ENCODE results near the gene RHAG. TPM values are rescaled to one million over a fixed set of nuclear protein-coding genes. Genes with fewer than 3 reads are reported as not detected.

Gene RHAG
- total and polyA plus RNA-seq, 4 donors, result 0.03 to 5.7 (median 0.31) TPM; not detected in 1

- Histone ChIP-seq H3K27ac (ENCODE audit: low read depth in 1 of 2, low read length in 1 of 2) (no peak overlapping the region), H3K27me3 (ENCODE audit: control insufficient read depth in 3 of 3, insufficient read depth in 3 of 3, low read length in 2 of 3) (no peaks in the 10 kb centered on the region), H3K4me1 (ENCODE audit: control insufficient read depth in 5 of 5, insufficient read depth in 5 of 5, low read length in 5 of 5) (peaks cover 0 to 14% (median 0%) of the 10 kb centered on the region in 5 donors), H3K9me3 (ENCODE audit: control insufficient read depth in 4 of 4, insufficient read depth in 3 of 4, low read length in 3 of 4) (no peaks in the 10 kb centered on the region), H3K9ac (ENCODE audit: insufficient read depth in 1 of 2, low read length in 2 of 2) (no peak overlapping the region), H3K36me3 (ENCODE audit: control insufficient read depth in 4 of 4, insufficient read depth in 4 of 4, low read length in 4 of 4) (no peaks in the 10 kb centered on the region), H3K4me3 (no peak overlapping the region)
- ATAC-seq (ENCODE audit: insufficient read depth, low FRiP score) (no peak), DNase-seq (no peak)
- TF ChIP-seq CTCF (IDR thresholded peaks at IDR 0.05; ENCODE audit: control extremely low read depth, extremely low read depth), result no peak
- 85 to 93% methylated on average over 5 of the region's 5 CpGs for WGBS, 2 donors
Observed at GRCh38 chr6:49635978-49636712, 494 bp downstream of the RHAG start.

- DNase-seq (no peak), ATAC-seq (ENCODE audit: insufficient read depth, low FRiP score) (no peak)
- Histone ChIP-seq H3K9ac (ENCODE audit: insufficient read depth in 1 of 2, low read length in 2 of 2) (no peak overlapping the region), H3K4me3 (no peak overlapping the region), H3K27me3 (ENCODE audit: control insufficient read depth in 3 of 3, insufficient read depth in 3 of 3, low read length in 2 of 3) (no peaks in the 10 kb centered on the region), H3K9me3 (ENCODE audit: control insufficient read depth in 4 of 4, insufficient read depth in 3 of 4, low read length in 3 of 4) (no peaks in the 10 kb centered on the region), H3K4me1 (ENCODE audit: control insufficient read depth in 5 of 5, insufficient read depth in 5 of 5, low read length in 5 of 5) (peaks cover 0 to 14% (median 0%) of the 10 kb centered on the region in 5 donors), H3K27ac (ENCODE audit: low read depth in 1 of 2, low read length in 1 of 2) (no peak overlapping the region), H3K36me3 (ENCODE audit: control insufficient read depth in 4 of 4, insufficient read depth in 4 of 4, low read length in 4 of 4) (no peaks in the 10 kb centered on the region)
- no peak for TF ChIP-seq CTCF (IDR thresholded peaks at IDR 0.05; ENCODE audit: control extremely low read depth, extremely low read depth)
Observed at GRCh38 chr6:49635480-49635879, 1.2 kb downstream of the RHAG start.

- Histone ChIP-seq H3K27ac (ENCODE audit: low read depth in 1 of 2, low read length in 1 of 2) (no peak overlapping the region), H3K27me3 (ENCODE audit: control insufficient read depth in 3 of 3, insufficient read depth in 3 of 3, low read length in 2 of 3) (no peaks in the 10 kb centered on the region), H3K36me3 (ENCODE audit: control insufficient read depth in 4 of 4, insufficient read depth in 4 of 4, low read length in 4 of 4) (no peaks in the 10 kb centered on the region), H3K9me3 (ENCODE audit: control insufficient read depth in 4 of 4, insufficient read depth in 3 of 4, low read length in 3 of 4) (no peaks in the 10 kb centered on the region), H3K4me1 (ENCODE audit: control insufficient read depth in 5 of 5, insufficient read depth in 5 of 5, low read length in 5 of 5) (peaks cover 0 to 14% (median 0%) of the 10 kb centered on the region in 5 donors), H3K4me3 (no peak overlapping the region), H3K9ac (ENCODE audit: insufficient read depth in 1 of 2, low read length in 2 of 2) (no peak overlapping the region)
- TF ChIP-seq CTCF (IDR thresholded peaks at IDR 0.05; ENCODE audit: control extremely low read depth, extremely low read depth), result no peak
- 84 to 100% methylated on average over 3 of the region's 3 CpGs for WGBS, 2 donors
- DNase-seq (no peak), ATAC-seq (ENCODE audit: insufficient read depth, low FRiP score) (no peak)
Observed at GRCh38 chr6:49634836-49635218, 1.8 kb downstream of the RHAG start.

All from lung (tissue), 12 donors.